Cardiac fibroblast (primary cell): ENCODE measurements around the gene WRNIP1.
A peak's percentile ranks its signal among the peaks of the same experiment; 100 is the strongest.

ENCODE experiments used
- DNase-seq, 2 donors: peaks; one replicate each; pipeline versions ENCODE4 v3.0.0 to v3.0.0-alpha.2; 2010; ENCODE audit warnings: low read depth in 2 of 2
- H3K4me3 ChIP-seq, 2 donors: replicated peaks in 1 of 2; 1 replicate in 1 of 2; 2 replicates in 1 of 2; pipeline ENCODE4 v1.5.1; 2011; ENCODE audit warnings: low read depth in 2 of 2, low read length in 2 of 2, mild to moderate bottlenecking in 2 of 2, moderate library complexity in 1 of 2
- TF ChIP-seq, protein P1 (sequence below): IDR thresholded peaks from one replicate; pipeline ENCODE4 v1.5.1; 2011; ENCODE audit warnings: low read depth, mild to moderate bottlenecking, low read length, inconsistent platforms

The WRNIP1 gene

GRCh38 chr6:2802521-2803060 is 37.4 kb downstream of the WRNIP1 start:
- DNase-seq: no peak
- TF ChIP-seq, protein P1, sequence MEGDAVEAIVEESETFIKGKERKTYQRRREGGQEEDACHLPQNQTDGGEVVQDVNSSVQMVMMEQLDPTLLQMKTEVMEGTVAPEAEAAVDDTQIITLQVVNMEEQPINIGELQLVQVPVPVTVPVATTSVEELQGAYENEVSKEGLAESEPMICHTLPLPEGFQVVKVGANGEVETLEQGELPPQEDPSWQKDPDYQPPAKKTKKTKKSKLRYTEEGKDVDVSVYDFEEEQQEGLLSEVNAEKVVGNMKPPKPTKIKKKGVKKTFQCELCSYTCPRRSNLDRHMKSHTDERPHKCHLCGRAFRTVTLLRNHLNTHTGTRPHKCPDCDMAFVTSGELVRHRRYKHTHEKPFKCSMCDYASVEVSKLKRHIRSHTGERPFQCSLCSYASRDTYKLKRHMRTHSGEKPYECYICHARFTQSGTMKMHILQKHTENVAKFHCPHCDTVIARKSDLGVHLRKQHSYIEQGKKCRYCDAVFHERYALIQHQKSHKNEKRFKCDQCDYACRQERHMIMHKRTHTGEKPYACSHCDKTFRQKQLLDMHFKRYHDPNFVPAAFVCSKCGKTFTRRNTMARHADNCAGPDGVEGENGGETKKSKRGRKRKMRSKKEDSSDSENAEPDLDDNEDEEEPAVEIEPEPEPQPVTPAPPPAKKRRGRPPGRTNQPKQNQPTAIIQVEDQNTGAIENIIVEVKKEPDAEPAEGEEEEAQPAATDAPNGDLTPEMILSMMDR: no peak
- H3K4me3 ChIP-seq: no peak overlapping the region

DNA sequence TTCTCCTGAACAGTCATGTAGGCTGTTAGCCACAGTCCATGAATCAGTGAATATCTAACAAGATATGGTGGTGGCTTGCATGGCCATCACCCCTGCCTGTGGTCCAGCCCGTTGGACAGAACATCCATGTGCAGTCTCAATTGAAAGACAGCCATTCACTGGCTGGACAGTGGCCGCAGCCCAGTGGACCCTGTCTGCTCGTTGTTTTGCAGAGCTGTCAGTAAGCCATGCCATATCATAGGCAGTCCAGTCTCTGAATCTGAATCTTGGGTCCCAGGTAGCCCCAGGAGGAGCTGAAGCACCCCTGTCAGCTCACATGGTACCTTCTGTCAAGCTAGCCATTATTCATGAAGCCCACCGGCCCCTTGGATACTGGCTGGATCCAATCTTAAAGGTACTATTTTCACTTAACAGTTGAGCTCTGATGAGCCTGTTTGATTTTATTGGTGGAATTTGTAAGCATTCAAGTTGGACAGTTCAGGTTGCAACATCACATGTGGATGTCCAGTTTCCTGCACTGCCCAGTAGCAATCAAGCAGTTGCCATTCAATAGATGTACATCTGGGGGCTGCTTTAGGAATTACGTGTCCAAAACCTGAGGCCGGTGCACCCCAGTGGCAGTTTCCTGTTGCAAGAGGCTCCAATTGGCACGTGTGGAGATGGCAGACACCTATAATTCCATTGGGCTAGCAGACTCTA is 38.7 kb downstream of the WRNIP1 start:
- TF ChIP-seq, protein P1: no peak
- no peak for DNase-seq
- no peak overlapping the region for H3K4me3 ChIP-seq

GRCh38 chr6:2804516-2804915 is 39.3 kb downstream of the WRNIP1 start:
- DNase-seq: no peak
- TF ChIP-seq, protein P1: no peak

GRCh38 chr6:2805031-2805430 is 39.8 kb downstream of the WRNIP1 start:
- TF ChIP-seq, protein P1: no peak
- no peak overlapping the region for H3K4me3 ChIP-seq
- DNase-seq: no peak

More at GRCh38 chr6:2804516-2804915, 39.3 kb downstream of the WRNIP1 start:
- H3K4me3 ChIP-seq: no peak overlapping the region

DNA sequence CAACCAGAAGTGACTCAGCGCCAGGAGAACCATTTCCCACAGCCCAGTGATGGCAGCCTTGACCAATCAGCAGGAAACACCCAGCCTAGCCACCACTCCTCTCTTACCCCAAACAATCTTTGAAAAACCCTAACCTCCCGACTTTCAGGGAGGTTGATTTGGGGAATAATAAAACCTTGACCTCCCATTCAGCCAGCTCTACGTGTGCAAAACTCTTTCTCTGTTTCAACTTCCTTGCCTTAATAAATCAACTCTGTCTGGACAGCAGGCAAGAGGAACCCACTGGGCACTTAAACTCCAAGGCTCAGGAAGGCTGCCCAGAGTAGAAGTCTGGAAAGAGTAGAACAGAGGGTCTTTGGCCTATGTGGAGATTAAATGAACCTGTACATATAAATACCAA is 41.5 kb downstream of the WRNIP1 start:
- no peak overlapping the region for H3K4me3 ChIP-seq

DNA sequence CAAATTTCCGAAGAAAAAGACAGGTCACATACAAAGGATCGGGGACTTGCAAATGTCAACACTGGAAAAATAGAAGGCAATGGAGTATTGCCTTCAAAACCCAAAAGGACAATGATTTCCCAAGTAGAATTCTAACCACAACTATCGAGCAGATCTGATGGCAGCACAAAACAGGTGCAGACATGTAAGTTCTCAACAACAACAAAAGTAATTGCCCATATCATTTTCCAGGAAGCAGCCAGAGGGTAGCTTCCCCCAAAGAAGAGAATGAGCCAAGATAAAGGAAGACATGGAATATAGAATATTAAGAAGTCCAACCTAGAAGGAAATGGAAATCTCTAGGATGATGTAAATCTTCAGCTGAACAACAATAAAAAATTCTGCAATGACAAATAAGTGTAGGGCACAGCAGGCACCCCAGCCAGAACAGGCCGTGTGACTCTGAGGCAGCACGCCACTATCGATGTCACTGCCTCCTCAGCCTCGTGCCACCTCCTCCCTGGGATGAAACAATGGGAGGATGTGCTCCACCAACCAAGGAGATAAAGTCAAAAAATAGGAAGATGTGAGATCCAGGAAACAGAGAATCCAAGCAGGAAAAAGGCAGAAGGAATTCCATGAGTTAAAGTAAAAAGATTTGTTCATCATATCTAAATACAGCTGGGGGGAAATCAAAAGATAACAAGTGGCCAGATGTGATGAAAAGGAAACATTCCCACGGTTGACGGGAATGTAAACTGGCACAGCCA is 42.3 kb downstream of the WRNIP1 start:
- no peak overlapping the region for H3K4me3 ChIP-seq
- DNase-seq: peak in 1 of 2 donors; percentile 55
- TF ChIP-seq, protein P1: no peak

More for the DNA sequence above, 41.5 kb downstream of the WRNIP1 start:
- TF ChIP-seq, protein P1: no peak
- DNase-seq: no peak
